Measurements from ENCODE around the gene SPON1.

- TF ChIP-seq, protein P1, sequence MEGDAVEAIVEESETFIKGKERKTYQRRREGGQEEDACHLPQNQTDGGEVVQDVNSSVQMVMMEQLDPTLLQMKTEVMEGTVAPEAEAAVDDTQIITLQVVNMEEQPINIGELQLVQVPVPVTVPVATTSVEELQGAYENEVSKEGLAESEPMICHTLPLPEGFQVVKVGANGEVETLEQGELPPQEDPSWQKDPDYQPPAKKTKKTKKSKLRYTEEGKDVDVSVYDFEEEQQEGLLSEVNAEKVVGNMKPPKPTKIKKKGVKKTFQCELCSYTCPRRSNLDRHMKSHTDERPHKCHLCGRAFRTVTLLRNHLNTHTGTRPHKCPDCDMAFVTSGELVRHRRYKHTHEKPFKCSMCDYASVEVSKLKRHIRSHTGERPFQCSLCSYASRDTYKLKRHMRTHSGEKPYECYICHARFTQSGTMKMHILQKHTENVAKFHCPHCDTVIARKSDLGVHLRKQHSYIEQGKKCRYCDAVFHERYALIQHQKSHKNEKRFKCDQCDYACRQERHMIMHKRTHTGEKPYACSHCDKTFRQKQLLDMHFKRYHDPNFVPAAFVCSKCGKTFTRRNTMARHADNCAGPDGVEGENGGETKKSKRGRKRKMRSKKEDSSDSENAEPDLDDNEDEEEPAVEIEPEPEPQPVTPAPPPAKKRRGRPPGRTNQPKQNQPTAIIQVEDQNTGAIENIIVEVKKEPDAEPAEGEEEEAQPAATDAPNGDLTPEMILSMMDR (IDR thresholded peaks at IDR 0.05; ENCODE audit: low read length) = no peak
- no peak for TF ChIP-seq EZH2 (IDR thresholded peaks at IDR 0.05; ENCODE audit: borderline replicate concordance, low read length)
Observed at GRCh38 chr11:14073849-14074476, 111.4 kb downstream of the SPON1 start.

Data from OCI-LY1 (cell line).